Bladder microvascular endothelial cell (primary cell): ENCODE results near the gene TLCD4. TPM values are rescaled to one million over a fixed set of nuclear protein-coding genes. Genes with fewer than 3 reads are reported as not detected.

ENCODE experiments used
- total RNA-seq: library from RNA; depleted of rRNA; stranded (reverse); fragments of >200 nt; gene quantifications from 2 replicates; pipeline ENCODE4 v1.2.3, GENCODE V29; 2014

The TLCD4 gene, protein sequence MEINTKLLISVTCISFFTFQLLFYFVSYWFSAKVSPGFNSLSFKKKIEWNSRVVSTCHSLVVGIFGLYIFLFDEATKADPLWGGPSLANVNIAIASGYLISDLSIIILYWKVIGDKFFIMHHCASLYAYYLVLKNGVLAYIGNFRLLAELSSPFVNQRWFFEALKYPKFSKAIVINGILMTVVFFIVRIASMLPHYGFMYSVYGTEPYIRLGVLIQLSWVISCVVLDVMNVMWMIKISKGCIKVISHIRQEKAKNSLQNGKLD
- 0.13 and 0.16 TPM in 2 replicates for total RNA-seq

DNA sequence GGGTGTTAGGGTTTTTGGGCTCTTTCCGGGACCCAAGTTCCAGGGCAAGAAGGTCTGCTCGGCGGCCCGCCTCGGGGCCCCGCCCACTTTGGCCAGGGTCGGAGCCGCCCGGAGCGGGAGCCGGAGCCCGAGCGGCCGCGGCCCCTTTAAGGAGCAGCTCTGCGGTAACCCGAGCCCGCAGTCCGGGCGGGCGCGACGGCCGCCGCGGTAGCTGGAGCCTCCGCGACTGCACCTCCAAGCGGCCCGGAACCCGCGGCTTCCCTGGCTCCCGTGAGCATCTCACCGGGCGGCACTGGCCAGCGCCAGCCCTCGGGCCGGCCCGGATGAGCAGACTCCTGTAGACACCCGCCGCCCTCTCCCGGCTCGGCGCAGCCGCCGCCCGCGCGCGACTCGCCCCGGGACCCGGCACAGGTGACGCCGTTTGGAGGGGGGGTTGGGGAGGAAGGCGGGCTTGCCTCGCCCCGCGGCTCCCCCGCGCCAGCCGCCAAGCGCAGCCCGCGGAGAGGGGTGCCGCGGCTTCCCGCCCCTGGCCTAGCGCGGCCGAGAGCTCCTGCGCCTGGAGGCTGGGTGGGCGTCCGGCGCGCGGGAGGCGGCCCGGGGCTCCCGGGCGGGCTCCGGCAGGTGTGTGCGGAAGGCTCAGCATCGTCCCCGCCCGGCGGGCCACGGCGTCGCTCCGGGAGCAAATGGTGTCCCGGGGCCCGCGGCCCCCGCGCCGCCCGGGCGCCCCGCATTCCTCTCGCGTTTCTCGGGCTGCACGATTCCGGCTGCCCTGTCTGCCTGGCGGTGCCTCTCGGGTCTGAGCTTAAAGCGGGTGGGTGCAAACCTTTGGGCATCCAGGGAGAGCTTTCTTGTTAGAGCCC, at the start of gene TLCD4:
Gene TLCD4, plus strand, starts transcription at position 149 of the 860 bp plus-strand sequence. CDS start 26,547 bp downstream, outside the sequence.

DNA sequence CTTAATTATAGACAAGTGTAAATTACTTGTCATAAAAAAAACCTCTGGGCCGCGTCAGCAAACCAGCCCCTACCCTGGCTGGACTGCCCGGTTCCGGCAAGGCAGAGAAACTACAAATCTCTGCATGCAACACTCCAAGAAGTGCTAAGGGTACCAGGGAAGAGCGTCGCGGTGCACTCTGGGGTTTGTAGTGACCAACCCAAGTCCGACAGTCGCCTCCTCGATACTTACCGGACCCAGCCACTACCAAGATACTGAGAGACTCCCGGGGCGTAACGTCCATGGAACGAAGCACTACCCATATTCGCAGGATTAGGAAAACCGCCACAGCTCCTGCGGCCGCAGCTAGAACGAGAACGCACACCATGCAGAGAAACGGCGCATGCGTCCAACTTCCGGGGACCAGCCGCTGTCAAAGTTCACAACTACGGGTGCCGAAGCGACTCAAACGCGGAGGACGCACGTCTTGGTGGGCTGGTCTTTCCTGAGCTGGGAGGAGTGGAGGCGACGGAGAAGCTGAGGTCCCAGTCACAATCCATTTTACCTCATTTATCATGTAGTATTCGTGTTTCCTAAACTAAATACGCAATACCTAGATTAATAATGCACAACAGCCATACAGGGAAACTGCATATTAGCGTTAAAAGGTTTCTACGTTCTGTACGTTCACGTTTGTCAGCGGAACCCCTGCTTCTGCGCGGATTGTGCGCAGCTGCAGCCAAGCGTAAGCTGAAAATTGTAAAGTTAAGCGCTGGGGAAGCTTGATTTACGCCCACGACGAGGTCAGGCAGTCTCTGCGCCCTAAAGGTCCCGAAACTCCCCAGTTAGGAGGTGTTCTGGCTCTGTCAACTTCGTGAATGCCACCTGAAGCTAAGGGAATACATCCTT, 44.4 kb upstream of the TLCD4 start, which contains the start of gene ALG14:
Gene ALG14, minus strand, starts transcription at position 420 of the 888 bp plus-strand sequence. Its CDS starts 53 bp downstream, at position 367.

Other genes starting within 250 kb of the TLCD4 start
- 308 and 506 TPM in 2 replicates for gene CNN3, start 190.2 kb upstream of the TLCD4 start, total RNA-seq
- gene ALG14, start 44.4 kb upstream of the TLCD4 start, total RNA-seq: 1.6 and 2.3 TPM in 2 replicates
- 11.5 and 13.4 TPM in 2 replicates for gene RWDD3, start 116.9 kb downstream of the TLCD4 start, total RNA-seq